ENCODE data around the gene ISOC1. TPM values are rescaled to one million over a fixed set of nuclear protein-coding genes. Genes with fewer than 3 reads are reported as not detected.

Gene ISOC1
- total RNA-seq, 1 donor from 2014 or later, result 5.1 TPM

DNA sequence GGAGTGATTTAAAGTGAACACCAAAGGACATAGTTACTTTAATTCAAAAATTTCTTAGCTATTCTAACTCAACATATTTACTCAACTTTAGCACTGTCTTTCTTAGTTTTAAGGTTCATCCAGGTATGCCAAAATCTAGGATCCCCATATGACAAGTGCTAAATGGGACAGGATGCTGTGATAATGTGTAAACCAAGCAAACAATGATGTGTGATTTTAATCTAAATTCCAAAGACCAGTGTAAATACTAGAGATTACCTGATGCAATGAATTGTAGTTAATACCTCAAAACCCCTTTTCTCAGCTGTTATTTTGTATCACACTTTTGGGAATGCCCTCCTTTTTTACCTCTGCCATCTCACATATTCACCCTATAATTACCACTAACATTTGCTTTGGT, 26.8 kb upstream of the ISOC1 start:
- Histone ChIP-seq H3K4me3 (no peak overlapping the region), H3K36me3 (no peaks in the 10 kb centered on the region), H3K9me3 (no peaks in the 10 kb centered on the region), H3K27ac (no peak overlapping the region), H3K4me1 (no peaks in the 10 kb centered on the region), H3K27me3 (no peaks in the 10 kb centered on the region)
- TF ChIP-seq CTCF (IDR thresholded peaks at IDR 0.05), result no peak
- intact Hi-C loops (cut with DNase I), result no loop called here
- DNase-seq (ENCODE audit: low spot score in 2 of 2), result no peak

DNA sequence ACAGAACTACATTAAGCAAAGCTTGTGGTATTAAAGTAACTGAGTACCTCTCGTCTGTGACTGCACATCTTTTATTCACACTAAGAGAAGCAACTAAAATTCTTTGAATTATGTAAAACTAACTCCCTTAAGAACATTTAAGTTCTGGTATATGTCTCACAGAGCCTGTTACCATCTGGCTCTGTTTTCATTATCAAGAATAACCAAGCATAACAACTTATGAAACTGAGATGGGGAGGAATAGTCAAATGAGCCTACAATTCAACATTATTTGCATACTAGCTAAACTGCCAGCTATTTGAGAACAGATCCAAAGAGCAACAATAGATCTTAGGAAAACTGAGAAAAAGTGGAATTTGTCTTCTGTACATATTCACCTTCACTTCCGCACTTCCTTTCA, 25.3 kb upstream of the ISOC1 start:
- intact Hi-C loops (cut with DNase I), result no loop called here
- Histone ChIP-seq H3K4me3 (no peak overlapping the region), H3K27me3 (no peaks in the 10 kb centered on the region), H3K36me3 (no peaks in the 10 kb centered on the region), H3K27ac (no peak overlapping the region), H3K4me1 (no peaks in the 10 kb centered on the region), H3K9me3 (no peaks in the 10 kb centered on the region)
- no peak for TF ChIP-seq CTCF (IDR thresholded peaks at IDR 0.05)
- DNase-seq (ENCODE audit: low spot score in 2 of 2), result no peak

- Histone ChIP-seq H3K36me3 (no peaks in the 10 kb centered on the region), H3K4me1 (peaks cover 0 to 5% of the 10 kb centered on the region in 2 donors), H3K9me3 (no peaks in the 10 kb centered on the region), H3K27me3 (no peaks in the 10 kb centered on the region), H3K4me3 (no peak overlapping the region), H3K27ac (no peak overlapping the region)
- no peak for TF ChIP-seq CTCF (IDR thresholded peaks at IDR 0.05)
- no peak for DNase-seq (ENCODE audit: low spot score in 2 of 2)
- intact Hi-C loops (cut with DNase I), result no loop called here
Measured at GRCh38 chr5:129073111-129073510, 21.4 kb upstream of the ISOC1 start.

DNA sequence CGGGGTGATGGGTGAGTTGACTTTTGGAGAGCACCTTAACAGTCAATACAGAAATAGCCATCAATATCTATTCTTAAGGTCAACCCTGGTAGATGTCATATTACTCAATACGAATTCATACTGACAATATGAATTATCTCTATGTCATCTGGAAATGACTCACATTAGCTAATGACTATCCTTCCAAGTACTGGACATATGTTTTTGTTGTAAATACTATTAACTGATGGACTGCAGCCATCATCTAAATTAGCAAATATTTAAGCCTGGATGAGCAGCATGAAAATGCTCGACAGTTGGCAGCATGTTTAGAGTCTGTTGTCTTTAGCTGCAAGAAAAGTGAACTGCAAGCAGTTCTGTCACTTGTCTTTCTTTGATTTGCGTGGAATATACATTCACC, 19.6 kb upstream of the ISOC1 start:
- H3K36me3 ChIP-seq, result no peaks in the 10 kb centered on the region
- no peaks in the 10 kb centered on the region for H3K9me3 ChIP-seq
- no peaks in the 10 kb centered on the region for H3K27me3 ChIP-seq
- H3K27ac ChIP-seq, result no peak overlapping the region
- no peak for TF ChIP-seq CTCF (IDR thresholded peaks at IDR 0.05)
- peaks cover 0 to 6% of the 10 kb centered on the region in 2 donors for H3K4me1 ChIP-seq
- no peak for DNase-seq (ENCODE audit: low spot score in 2 of 2)
- no peak overlapping the region for H3K4me3 ChIP-seq
- intact Hi-C loops (cut with DNase I), result no loop called here

DNA sequence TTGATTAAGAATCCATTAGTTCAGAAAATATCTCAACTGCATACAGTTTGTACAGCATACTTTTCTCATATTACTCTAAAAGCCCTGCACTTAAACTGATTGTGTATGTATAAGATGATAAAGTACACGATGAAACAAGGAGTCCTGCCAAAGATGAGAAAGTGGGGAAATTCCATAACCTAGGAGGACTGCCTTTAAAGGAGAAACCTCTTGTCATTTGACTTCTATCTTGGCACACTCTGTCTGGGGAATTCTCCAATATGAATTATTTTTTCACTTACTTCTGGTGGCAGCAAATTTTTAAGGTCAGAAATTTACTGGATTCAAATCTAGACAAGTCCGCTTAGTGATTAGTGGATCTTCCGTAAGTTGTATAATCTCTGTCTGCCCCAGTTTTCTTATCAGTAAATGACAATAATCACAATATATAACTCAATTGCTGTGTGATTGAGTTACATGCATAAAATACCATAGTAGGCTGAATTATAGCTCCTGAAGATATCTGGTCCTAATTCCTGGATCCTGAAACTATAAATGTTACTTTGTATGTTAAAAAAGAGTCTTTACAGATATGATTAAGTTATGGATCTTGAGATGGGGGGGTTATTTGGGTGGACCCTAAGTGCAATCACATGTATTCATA, 17.0 kb upstream of the ISOC1 start:
- TF ChIP-seq CTCF (IDR thresholded peaks at IDR 0.05), result no peak
- no peaks in the 10 kb centered on the region for H3K36me3 ChIP-seq
- H3K4me3 ChIP-seq, result no peak overlapping the region

GRCh38 chr5:129078247-129078646, 16.3 kb upstream of the ISOC1 start:
- Histone ChIP-seq H3K4me1 (peaks cover 0 to 6% of the 10 kb centered on the region in 2 donors), H3K27me3 (no peaks in the 10 kb centered on the region), H3K36me3 (no peaks in the 10 kb centered on the region), H3K27ac (no peak overlapping the region), H3K9me3 (no peaks in the 10 kb centered on the region), H3K4me3 (no peak overlapping the region)
- no peak for TF ChIP-seq CTCF (IDR thresholded peaks at IDR 0.05)
- intact Hi-C loops (cut with DNase I), result no loop called here
- DNase-seq (ENCODE audit: low spot score in 2 of 2), result no peak

More for the DNA sequence above, 17.0 kb upstream of the ISOC1 start:
- no peak for DNase-seq (ENCODE audit: low spot score in 2 of 2)
- no peaks in the 10 kb centered on the region for H3K9me3 ChIP-seq
- peaks cover 0 to 6% of the 10 kb centered on the region in 2 donors for H3K4me1 ChIP-seq
- H3K27ac ChIP-seq, result no peak overlapping the region
- H3K27me3 ChIP-seq, result no peaks in the 10 kb centered on the region
- intact Hi-C loops (cut with DNase I), result no loop called here

Data from ascending aorta (tissue), 2 donors.